Liver (tissue), 9 donors: ENCODE measurements around the gene CYBRD1. TPM values are rescaled to one million over a fixed set of nuclear protein-coding genes. Genes with fewer than 3 reads are reported as not detected.

Experiments
- DNase-seq: peaks from one replicate; pipeline ENCODE4 v3.0.0-alpha.2; 2017; ENCODE audit warnings: low spot score
- H3K27ac ChIP-seq, 2 donors: one replicate each; pipeline ENCODE4 v1.7.0; 2013; ENCODE audit warnings: inconsistent platforms in 2 of 2, low read length in 2 of 2, control low read depth in 1 of 2, low read depth in 1 of 2, mild to moderate bottlenecking in 1 of 2
- H3K27me3 ChIP-seq, 4 donors: one replicate each; pipeline versions ENCODE4 v1.6.1 to v1.7.0; 2013; ENCODE audit warnings: low read length in 3 of 4, inconsistent platforms in 1 of 4, mild to moderate bottlenecking in 1 of 4, moderate library complexity in 1 of 4; ENCODE audit not compliant: control insufficient read depth in 4 of 4, insufficient read depth in 4 of 4
- H3K36me3 ChIP-seq, 4 donors: one replicate each; pipeline versions ENCODE4 v1.6.1 to v1.7.0; 2013; ENCODE audit warnings: low read length in 3 of 4, mild to moderate bottlenecking in 3 of 4, low read depth in 1 of 4, moderate library complexity in 1 of 4; ENCODE audit not compliant: control insufficient read depth in 4 of 4, insufficient read depth in 3 of 4
- H3K4me1 ChIP-seq, 4 donors: one replicate each; pipeline versions ENCODE4 v1.6.1 to v1.7.0; 2013; ENCODE audit warnings: low read length in 3 of 4, mild to moderate bottlenecking in 3 of 4, moderate library complexity in 1 of 4; ENCODE audit not compliant: control insufficient read depth in 4 of 4, insufficient read depth in 4 of 4
- H3K4me3 ChIP-seq, 3 donors: one replicate each; pipeline versions ENCODE4 v1.6.1 to v1.7.0; 2013; ENCODE audit warnings: low read length in 3 of 3, control low read depth in 1 of 3, low read depth in 1 of 3, mild to moderate bottlenecking in 1 of 3
- H3K9ac ChIP-seq, 2 donors: one replicate each; pipeline ENCODE4 v1.7.0; 2013; ENCODE audit warnings: low read length in 2 of 2, mild to moderate bottlenecking in 2 of 2, moderate library complexity in 2 of 2, control low read depth in 1 of 2, low read depth in 1 of 2
- H3K9me3 ChIP-seq, 4 donors: one replicate each; pipeline versions ENCODE4 v1.6.1 to v1.7.0; 2013; ENCODE audit warnings: low read length in 3 of 4; ENCODE audit not compliant: control insufficient read depth in 4 of 4
- ATF3 ChIP-seq: IDR thresholded peaks from 2 replicates; pipeline ENCODE4 v1.6.1; 2016; ENCODE audit warnings: antibody characterized with exemption
- CTCF ChIP-seq: fragments of 150-350 bp; IDR thresholded peaks from 2 replicates; pipeline ENCODE4 v1.5.1; 2017; ENCODE audit warnings: improper control_type of control experiment, low read depth, low read length; ENCODE audit not compliant: missing input control
- FOXA1 ChIP-seq: IDR thresholded peaks from 2 replicates; pipeline ENCODE4 v1.6.1; 2016; ENCODE audit warnings: antibody characterized with exemption
- FOXA2 ChIP-seq: IDR thresholded peaks from 2 replicates; pipeline ENCODE4 v1.6.1; 2016; ENCODE audit warnings: antibody characterized with exemption
- GABPA ChIP-seq, 2 donors: IDR thresholded peaks in 1 of 2; conservative IDR thresholded peaks in 1 of 2; 2 replicates each; pipeline ENCODE4 v1.6.1; 2016; ENCODE audit warnings: antibody characterized with exemption in 2 of 2, mild to moderate bottlenecking in 1 of 2, moderate library complexity in 1 of 2
- HNF4A ChIP-seq, 2 donors: conservative IDR thresholded peaks; 2 replicates each; pipeline ENCODE4 v1.6.1; 2016; ENCODE audit warnings: antibody characterized with exemption in 2 of 2, mild to moderate bottlenecking in 2 of 2
- HNF4G ChIP-seq: IDR thresholded peaks from 2 replicates; pipeline ENCODE4 v1.6.1; 2016; ENCODE audit warnings: antibody characterized with exemption
- MAX ChIP-seq: IDR thresholded peaks from 2 replicates; pipeline ENCODE4 v1.6.1; 2016; ENCODE audit warnings: antibody characterized with exemption
- RAD21 ChIP-seq, 2 donors: IDR thresholded peaks; 2 replicates each; pipeline ENCODE4 v1.6.1; 2016; ENCODE audit warnings: antibody characterized with exemption in 2 of 2, mild to moderate bottlenecking in 2 of 2
- REST ChIP-seq: IDR thresholded peaks from 2 replicates; pipeline ENCODE4 v1.6.1; 2016; ENCODE audit warnings: antibody characterized with exemption, mild to moderate bottlenecking
- RXRA ChIP-seq, 2 donors: IDR thresholded peaks; 2 replicates each; pipeline ENCODE4 v1.6.1; 2017 to 2018; ENCODE audit warnings: antibody characterized with exemption in 2 of 2, mild to moderate bottlenecking in 1 of 2
- SP1 ChIP-seq: IDR thresholded peaks from 2 replicates; pipeline ENCODE4 v1.6.1; 2018; ENCODE audit warnings: antibody characterized with exemption, mild to moderate bottlenecking
- TAF1 ChIP-seq: conservative IDR thresholded peaks from 2 replicates; pipeline ENCODE4 v1.6.1; 2016; ENCODE audit warnings: antibody characterized with exemption, mild to moderate bottlenecking
- YY1 ChIP-seq: IDR thresholded peaks from 2 replicates; pipeline ENCODE4 v1.6.1; 2016; ENCODE audit warnings: antibody characterized with exemption, mild to moderate bottlenecking
- ZBTB33 ChIP-seq: IDR thresholded peaks from 2 replicates; pipeline ENCODE4 v1.6.1; 2016; ENCODE audit warnings: antibody characterized with exemption
- WGBS: extraction: QIAGEN DNeasy Blood & Tissue Kit; methylation state at CpG from one replicate; pipeline ENCODE4 v1.1.7; 2013; 5-methylcytosine and 5-hydroxymethylcytosine counted together
- polyA plus RNA-seq, 2 donors: library from polyadenylated mRNA; stranded (reverse) in 1 of 2; unstranded in 1 of 2; fragments of 200-250 nt in 1 of 2; fragments of >200 nt in 1 of 2; fragmentation: Nextera tagmentation in 1 of 2; extraction: Ambion mirVana in 1 of 2; gene quantifications; one replicate each; pipeline versions ENCODE4 v1.2.1 to v1.2.3, GENCODE V29; 2013 to 2015
- total RNA-seq, 2 donors: library from RNA; depleted of rRNA; stranded (reverse); fragments of >200 nt; gene quantifications; one replicate each; pipeline ENCODE4 v1.2.3, GENCODE V29; 2014
- donor health status: healthy.
- donor health status: healthy.
- donor health status: healthy.
- donor health status: healthy.
- donor health status: healthy.

The CYBRD1 gene
- total and polyA plus RNA-seq, 4 donors: 5.8 to 51.1 (median 9.4) TPM

- no peak overlapping the region for H3K27ac ChIP-seq
- H3K9ac ChIP-seq: no peak overlapping the region
- 89% methylated on average over 4 of the region's 4 CpGs for WGBS
Measured at GRCh38 chr2:171578127-171578803, 56.0 kb downstream of the CYBRD1 start.

GRCh38 chr2:171579481-171579880, 57.2 kb downstream of the CYBRD1 start:
- 94% methylated on average over 1 of the region's 1 CpG for WGBS
- TF ChIP-seq TAF1: no peak
- TF ChIP-seq HNF4G: no peak
- TF ChIP-seq HNF4A (conservative IDR thresholded peaks at IDR 0.05): no peak
- TF ChIP-seq RXRA (IDR thresholded peaks at IDR 0.05): no peak
- no peak for TF ChIP-seq FOXA1
- TF ChIP-seq MAX: no peak
- TF ChIP-seq YY1: no peak
- no peak for TF ChIP-seq CTCF
- no peak for TF ChIP-seq FOXA2
- TF ChIP-seq ZBTB33: no peak
- no peak for TF ChIP-seq SP1
- Histone ChIP-seq H3K9ac (no peak overlapping the region), H3K27me3 (no peaks in the 10 kb centered on the region), H3K36me3 (no peaks in the 10 kb centered on the region), H3K9me3 (no peaks in the 10 kb centered on the region), H3K4me3 (no peak overlapping the region), H3K4me1 (no peaks in the 10 kb centered on the region), H3K27ac (no peak overlapping the region)
- DNase-seq: no peak

More at GRCh38 chr2:171578127-171578803, 56.0 kb downstream of the CYBRD1 start:
- no peak for TF ChIP-seq RAD21 (IDR thresholded peaks at IDR 0.05)
- no peak for DNase-seq
- no peaks in the 10 kb centered on the region for H3K4me1 ChIP-seq
- H3K36me3 ChIP-seq: no peaks in the 10 kb centered on the region
- H3K9me3 ChIP-seq: no peaks in the 10 kb centered on the region
- no peak overlapping the region for H3K4me3 ChIP-seq
- no peaks in the 10 kb centered on the region for H3K27me3 ChIP-seq

- no peak overlapping the region for H3K27ac ChIP-seq
- no peak overlapping the region for H3K4me3 ChIP-seq
- H3K27me3 ChIP-seq: no peaks in the 10 kb centered on the region
- DNase-seq: no peak
- H3K9ac ChIP-seq: no peak overlapping the region
- H3K9me3 ChIP-seq: no peaks in the 10 kb centered on the region
- H3K36me3 ChIP-seq: no peaks in the 10 kb centered on the region
- H3K4me1 ChIP-seq: no peaks in the 10 kb centered on the region
- WGBS: 71% methylated on average over 1 of the region's 1 CpG
- TF ChIP-seq ZBTB33 (no peak), HNF4G (no peak), CTCF (no peak), HNF4A (conservative IDR thresholded peaks at IDR 0.05) (no peak), GABPA (IDR thresholded peaks at IDR 0.05 in 1 of 2, conservative IDR thresholded peaks at IDR 0.05 in 1 of 2) (no peak), REST (no peak), ATF3 (no peak)
Measured at GRCh38 chr2:171583566-171583965, 61.3 kb downstream of the CYBRD1 start.
